GM18858 (cell line): ENCODE results near the gene CTNNB1.

Source experiments
- ATAC-seq: cut with Tn5 transposase; IDR thresholded peaks from one replicate; pipeline ENCODE4 v1.9.1; 2021; ENCODE audit not compliant: unreplicated experiment

CTNNB1 gene

DNA sequence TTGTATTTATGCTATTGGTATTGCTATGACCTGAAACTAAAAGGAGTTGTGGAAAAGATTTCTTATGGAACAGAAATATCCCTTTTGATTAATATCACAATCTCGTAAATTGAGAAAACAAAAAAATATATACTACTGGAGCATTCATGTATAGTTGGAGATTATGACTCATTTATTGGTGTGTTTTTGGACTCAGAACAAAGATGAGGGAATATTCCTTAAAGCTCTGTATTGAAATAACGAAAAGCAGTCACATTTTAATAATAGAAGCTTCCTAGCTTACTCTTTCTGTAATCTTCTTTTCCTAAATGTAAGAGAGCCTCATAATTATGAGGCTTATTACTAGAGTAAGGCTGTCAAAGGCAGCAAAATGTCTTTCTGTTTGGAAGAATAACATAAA, 14.3 kb downstream of the CTNNB1 start:
- no peak for ATAC-seq

DNA sequence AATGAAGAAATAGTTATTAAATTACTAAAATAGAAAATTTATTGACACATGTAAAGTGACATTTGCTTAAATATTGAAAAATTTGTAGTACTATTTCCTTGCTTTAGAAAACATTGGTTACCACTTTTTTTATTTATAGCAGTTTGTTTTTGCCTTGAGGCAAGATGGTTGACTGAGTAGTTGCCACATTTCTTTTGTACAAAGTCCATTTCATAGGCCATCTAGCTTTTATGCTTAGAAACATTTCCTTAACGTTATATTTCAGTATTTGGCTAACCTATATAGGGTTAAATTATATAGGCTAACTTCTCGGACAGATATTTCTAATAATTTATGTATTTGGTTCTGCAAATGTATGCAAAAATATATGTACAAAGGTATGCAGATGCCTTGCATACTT, 17.1 kb downstream of the CTNNB1 start:
- ATAC-seq: no peak

DNA sequence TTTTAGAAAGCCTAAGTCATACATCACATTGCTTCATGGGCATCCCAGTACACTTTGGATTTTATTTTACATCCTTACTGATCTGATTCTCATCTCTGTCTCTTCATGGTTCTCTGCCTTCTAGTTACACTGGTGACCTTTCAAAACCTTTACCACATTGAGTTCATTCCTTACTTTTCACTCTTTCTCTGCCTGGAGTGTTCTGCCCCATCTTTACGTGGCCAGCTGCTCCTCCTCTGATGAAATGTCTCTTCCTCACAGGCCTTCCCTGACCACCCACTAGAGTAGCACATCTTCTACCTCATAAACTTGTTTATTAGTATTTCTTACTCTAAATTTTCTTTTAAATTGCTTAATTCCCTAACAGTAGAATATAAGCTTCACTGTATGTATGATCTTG, 17.7 kb downstream of the CTNNB1 start:
- ATAC-seq: no peak

DNA sequence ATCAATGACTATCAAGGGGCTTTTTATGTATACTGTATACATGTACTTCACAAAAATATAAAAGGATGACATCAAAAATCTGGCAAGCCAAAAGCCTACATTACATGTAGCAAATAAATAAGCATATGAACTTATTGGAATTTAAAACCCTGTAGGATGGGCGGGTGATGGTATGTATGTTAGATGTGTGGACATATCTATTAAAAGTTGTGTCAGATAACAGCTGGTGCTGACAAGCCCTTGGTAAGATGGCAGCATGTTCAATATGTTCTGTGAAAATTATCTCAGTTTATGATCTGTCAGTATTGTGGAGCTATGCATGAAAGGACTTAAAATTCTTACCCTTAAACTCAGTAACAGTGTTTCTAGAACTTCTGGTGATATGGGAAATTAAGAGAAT, 20.1 kb downstream of the CTNNB1 start:
- no peak for ATAC-seq

DNA sequence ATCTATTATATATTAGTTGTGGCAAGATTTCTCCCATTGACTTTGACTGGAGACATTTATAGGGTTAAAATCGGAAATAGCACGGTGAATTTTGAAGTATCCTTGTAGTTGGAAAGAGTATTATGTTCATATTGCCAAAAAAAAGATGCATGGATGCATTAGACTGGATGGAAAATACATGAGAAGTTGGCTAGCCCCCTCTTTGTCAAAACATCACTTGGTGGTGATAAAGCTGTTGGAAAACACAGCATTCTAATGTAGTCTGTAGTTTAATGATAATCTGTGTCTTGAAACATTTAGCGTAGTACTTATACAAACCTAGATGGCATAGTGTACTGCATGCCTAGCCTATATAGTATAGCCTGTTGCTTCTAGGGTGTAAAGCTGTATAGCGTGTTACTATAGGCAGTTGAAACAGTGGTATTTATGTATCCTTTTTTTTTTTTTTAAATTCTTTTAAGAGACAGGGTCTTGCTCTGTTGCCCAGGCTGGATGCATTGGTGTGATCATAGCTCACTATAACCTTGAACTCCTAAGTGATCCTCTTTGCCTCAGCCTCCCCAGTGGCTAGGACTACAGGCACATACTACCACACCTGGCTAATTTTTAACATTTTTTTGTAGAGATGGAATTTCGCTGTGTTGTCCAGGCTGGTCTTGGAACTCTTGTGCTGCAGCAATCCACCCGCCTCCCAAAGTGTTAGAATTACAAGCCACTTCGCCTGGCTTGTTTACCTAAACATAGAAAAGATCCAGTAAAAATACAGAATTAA, 21.8 kb downstream of the CTNNB1 start:
- ATAC-seq: no peak

DNA sequence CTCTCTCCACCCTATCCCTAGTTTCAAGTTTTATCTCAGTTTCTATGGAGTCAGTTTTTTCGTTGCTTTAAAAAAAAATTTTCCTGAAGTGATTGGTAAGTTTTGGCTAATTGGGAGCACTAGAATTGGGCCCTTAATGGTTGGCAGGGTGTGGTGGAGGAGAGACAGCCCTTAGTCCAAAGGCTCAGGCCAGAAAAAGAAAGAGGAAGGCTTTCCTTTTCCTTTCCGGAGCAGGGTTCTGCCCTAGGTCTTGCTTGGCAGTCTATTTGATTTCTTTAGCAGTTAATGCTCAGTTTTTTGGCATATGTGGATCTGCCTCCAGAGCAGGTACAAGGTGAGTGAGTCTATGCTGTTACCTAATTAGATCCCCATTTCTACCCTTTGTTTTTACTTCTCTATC, 22.7 kb downstream of the CTNNB1 start:
- no peak for ATAC-seq

DNA sequence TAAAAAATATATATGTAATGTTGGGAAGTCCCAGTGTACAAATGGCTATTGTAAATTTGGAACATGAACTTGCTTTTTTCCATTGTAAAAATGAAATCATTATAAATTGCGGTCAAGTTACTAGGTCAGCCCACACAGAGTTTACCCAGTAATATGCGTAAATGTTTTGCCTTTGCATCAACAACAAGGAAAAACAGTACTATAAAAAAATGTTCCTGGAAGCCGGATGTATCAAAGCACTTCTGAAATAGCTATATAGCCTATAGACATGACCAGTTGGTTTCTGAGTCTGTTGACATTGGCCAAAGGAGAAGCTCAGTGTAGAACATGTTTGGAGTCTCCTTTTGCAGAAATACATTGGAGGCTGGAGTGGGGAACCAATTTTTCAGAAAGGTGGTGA, 23.2 kb downstream of the CTNNB1 start:
- ATAC-seq: no peak

DNA sequence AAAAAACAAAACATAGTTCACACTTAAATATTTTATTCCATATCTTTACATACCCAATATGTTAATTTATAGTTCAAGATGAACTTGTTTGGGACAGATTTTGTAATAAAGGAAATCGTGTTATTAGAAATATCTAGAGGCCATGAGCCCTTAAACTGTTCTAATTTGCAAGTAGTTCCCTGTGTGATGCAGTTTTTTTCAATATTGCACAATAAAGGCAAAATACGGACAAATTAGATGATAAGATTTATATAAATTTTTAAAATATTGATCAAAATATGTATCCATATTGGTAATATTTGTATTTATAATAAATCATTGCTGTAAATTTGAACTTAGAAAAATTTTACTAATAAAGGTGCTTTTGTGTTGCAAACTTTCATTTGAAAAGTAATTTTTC, 23.8 kb downstream of the CTNNB1 start:
- ATAC-seq: no peak

DNA sequence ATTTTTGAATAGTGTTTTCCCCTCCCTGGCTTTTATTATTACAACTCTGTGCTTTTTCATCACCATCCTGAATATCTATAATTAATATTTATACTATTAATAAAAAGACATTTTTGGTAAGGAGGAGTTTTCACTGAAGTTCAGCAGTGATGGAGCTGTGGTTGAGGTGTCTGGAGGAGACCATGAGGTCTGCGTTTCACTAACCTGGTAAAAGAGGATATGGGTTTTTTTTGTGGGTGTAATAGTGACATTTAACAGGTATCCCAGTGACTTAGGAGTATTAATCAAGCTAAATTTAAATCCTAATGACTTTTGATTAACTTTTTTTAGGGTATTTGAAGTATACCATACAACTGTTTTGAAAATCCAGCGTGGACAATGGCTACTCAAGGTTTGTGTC, 24.4 kb downstream of the CTNNB1 start:
- ATAC-seq: no peak

DNA sequence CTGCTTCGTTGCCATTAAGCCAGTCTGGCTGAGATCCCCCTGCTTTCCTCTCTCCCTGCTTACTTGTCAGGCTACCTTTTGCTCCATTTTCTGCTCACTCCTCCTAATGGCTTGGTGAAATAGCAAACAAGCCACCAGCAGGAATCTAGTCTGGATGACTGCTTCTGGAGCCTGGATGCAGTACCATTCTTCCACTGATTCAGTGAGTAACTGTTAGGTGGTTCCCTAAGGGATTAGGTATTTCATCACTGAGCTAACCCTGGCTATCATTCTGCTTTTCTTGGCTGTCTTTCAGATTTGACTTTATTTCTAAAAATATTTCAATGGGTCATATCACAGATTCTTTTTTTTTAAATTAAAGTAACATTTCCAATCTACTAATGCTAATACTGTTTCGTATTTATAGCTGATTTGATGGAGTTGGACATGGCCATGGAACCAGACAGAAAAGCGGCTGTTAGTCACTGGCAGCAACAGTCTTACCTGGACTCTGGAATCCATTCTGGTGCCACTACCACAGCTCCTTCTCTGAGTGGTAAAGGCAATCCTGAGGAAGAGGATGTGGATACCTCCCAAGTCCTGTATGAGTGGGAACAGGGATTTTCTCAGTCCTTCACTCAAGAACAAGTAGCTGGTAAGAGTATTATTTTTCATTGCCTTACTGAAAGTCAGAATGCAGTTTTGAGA, 25.0 kb downstream of the CTNNB1 start:
- ATAC-seq: no peak

DNA sequence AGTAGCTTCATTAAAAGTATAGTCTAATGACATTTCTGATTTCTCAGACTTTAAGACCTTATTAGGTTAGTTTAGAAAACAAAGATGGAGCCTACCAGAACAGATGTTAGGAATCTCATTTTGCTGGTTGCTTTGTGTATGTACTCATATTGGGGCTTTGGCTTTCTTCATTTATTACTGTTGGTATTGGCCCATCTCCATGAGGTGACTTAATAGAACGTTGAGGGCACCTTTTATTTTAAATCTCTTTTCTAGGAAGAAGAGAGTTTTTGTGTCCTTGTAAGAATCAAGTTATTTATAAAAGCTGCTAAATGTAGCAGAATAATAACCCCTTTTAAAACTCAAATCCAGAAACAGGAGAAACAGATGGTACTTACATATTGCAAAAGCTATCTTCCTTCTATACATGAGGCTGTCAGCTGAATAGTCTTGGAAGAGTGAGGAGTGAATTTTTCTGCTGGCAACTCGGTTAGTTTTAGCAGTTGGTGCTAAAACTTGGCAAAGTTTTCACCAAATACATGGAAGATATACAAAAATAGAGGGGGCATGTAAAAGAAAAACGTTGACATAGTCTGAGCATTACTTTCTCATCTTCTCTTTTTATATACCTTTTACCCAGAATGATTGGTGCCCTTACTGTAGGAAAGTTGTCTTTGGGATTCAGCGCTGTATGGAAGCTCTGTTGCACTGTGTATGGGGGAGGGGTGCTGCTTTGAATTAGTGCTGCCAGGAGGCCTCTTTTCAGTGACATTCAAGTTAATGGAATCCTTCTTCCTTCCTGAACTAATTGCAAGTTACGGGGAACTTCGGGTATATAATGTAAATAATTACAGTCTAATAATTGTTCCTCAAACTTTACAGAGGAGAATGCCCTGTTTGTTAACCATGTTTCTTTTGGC, 35.8 kb downstream of the CTNNB1 start:
- ATAC-seq: no peak

DNA sequence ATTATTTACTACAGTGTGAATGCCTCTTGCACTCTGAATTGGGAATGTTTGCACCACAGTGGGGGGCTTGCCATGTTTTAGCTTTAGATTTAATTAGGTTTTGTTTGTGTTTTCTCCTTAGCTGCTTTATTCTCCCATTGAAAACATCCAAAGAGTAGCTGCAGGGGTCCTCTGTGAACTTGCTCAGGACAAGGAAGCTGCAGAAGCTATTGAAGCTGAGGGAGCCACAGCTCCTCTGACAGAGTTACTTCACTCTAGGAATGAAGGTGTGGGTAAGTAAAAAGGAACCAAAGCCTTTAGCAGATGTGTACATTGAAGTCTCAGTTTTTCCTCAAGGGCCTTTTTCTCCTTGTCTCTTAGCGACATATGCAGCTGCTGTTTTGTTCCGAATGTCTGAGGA, 36.9 kb downstream of the CTNNB1 start:
- no peak for ATAC-seq

DNA sequence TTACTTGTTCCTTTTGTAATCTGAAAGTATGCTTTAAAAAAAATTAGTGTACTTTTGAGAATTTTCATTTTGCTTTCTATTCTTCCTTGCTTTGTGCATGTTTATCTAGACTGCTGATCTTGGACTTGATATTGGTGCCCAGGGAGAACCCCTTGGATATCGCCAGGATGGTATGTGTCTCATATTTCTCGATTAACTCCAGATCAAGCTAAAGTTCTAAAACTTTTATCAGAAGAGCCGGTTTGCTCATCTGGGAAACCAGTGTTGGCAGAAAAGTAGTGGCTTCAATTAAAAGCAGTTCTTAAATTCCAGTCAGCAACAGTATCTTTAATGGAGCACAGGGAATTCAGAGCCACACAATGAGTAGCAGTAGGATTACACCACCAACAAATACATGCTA, 38.6 kb downstream of the CTNNB1 start:
- ATAC-seq: no peak

DNA sequence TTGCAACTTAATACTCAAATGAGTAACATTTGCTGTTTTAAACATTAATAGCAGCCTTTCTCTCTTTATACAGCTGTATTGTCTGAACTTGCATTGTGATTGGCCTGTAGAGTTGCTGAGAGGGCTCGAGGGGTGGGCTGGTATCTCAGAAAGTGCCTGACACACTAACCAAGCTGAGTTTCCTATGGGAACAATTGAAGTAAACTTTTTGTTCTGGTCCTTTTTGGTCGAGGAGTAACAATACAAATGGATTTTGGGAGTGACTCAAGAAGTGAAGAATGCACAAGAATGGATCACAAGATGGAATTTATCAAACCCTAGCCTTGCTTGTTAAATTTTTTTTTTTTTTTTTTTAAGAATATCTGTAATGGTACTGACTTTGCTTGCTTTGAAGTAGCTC, 40.3 kb downstream of the CTNNB1 start:
- no peak for ATAC-seq

DNA sequence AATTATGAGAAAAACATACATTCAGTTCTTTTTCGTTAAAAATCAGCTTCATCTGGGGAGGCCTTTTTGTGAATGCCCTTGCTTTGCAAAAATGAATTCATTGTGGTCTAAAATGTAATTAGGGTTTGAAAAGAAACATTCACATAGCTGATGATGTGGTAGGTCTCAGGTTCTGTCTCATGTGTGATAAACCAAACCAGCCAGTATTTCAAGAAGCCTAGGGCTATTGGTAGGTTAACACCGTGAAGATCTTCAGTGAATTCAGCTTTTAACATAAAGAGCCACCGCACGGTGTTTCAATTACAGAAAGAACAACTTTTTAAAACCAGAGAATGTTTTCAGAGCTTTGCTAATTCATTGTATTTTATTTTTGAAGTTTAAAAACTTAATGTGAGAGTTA, 41.9 kb downstream of the CTNNB1 start:
- no peak for ATAC-seq

DNA sequence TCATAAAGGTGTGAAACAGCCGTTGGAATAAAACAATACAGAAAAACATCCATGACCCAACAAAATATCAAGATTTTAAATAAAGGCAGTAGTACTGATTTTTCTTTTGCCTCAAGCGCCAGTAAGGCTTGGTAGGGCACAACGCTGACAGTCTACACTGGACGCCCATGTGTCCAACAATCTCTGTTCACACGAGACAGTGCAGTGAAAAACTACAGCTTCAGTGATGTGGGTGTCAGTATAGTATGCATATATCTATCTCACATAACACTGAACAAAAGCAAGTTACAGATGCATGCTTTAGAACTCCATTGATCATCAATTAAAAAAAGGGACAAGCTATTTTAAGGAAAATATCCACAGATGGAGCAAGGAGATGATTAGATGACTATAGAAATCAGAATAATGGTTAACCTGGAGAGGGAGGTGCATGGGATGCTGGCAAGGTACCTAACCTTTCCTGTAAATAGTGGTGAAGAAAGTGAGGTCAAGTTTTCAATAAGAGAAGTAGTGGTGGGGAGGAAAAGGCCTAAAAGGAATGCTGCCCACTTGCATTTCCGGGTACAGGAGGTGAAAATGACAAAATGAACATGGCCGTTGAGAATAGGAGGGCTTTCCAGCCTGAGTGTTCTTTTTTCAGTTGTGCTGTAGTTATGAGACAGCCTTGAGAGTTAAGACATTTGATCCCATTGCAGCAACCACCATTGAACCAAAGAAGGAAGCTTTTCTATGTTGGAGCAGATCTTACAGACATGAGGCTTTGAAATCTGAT, 42.7 kb downstream of the CTNNB1 start:
- no peak for ATAC-seq

DNA sequence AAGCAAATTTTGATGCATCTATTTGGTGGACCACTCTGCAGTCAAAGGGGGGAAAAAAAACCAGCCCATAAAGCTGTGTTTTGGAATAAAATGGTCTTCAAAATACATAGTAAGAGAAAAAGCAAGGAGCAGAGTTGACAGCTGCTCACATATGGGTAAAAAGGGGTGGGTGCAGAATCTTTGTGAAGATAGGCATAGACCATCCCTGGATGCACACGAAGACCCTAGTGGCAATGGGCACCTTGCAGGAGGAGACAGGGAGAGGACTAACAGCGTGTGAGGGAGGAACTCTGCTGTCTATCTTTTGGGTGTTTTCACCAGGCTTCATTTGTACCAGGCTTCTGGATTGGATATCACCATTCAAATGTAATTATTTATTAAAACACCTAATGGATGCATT, 43.9 kb downstream of the CTNNB1 start:
- no peak for ATAC-seq

DNA sequence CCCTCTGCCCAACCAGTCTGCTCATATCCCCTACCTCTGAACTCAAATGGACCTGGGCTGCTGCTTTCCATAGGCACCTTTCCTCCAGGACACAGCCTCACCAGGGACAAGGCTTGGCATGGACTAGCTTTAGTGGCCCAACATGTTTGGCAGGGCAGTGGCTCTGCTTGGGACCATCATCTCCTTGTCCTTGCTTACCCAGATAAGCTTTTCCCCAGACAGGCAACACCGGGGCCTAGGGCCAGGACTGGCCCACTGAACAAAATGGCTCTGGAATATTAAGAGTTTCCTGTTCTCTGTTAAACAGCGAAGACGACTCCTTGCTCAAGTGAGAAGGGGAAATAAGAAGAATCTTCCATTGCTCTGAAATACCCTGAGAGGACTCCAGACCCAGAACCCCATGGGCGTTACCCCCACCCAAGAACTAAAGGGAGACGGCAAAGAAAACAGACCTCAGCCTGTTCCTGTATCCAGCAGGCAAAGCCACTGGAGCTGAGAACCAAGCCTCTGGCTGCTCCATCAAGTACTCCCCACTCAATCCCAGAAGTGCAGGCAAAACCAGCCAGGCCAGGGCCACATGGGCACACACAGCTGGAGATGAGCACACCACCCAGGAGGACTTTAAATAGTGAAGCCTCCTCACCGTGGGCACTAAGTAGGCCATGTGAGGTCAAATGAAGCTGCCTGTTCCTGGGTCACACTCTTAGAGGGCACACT, 45.5 kb downstream of the CTNNB1 start:
- ATAC-seq: no peak

DNA sequence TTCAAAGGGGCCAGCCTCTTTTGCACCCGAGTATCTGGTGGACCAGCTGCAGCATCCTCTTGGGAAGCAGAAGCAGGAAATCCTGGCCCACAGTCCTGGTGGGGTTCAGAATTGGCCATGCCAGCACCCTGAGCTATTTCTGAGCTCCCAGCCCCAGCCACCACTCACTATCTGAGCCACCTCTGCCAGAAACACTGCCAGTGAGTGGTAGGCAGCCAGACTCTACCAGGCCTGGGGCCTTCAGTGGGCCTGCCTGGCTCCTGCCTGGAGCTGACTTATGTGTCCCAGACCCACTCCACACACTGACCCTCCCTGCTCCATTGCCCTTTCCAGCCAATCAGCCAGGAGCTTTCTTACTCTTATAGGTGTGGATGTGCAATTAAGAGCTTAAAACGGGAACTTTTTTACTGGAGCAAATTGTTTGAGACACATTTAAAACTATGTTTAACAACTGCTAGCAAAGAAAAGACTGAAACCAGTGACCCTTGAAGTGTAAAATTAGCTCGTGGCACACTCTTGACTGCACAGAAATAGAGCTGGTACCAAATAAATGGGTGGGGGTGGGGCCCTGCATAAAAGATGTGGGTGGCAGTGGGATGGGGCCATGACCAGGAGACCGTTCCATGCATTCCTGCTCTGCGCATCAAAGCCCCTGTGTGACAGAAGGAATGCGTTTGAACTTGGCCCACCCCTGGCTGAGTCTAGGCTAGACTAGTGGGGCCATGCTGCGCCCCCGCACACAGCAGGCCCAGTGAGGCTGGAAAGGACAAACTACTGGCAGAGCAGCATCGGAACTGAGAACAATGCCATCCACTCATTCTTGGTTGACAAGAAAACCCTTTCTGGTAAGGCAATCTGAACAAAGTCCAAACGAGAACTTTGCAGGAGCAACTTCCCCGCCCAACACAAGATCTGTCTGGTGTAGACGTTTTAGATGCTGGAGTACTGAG, 48.0 kb downstream of the CTNNB1 start:
- ATAC-seq: no peak
